Lung (tissue), 12 donors: Measurements from ENCODE around the gene PCID2. TPM values are rescaled to one million over a fixed set of nuclear protein-coding genes. Genes with fewer than 3 reads are reported as not detected.

Experiments
- ATAC-seq: fragments of 200-7000 bp; cut with Tn5 transposase; one replicate; pipeline ENCODE4 v1.9.1; 2020; ENCODE audit warnings: moderate number of reproducible peaks; ENCODE audit not compliant: insufficient read depth, low FRiP score
- DNase-seq, 3 donors: peaks; one replicate each; pipeline ENCODE4 v3.0.0-alpha.2; 2013 to 2017
- H3K27ac ChIP-seq, 2 donors: one replicate each; pipeline ENCODE4 v1.5.1; 2013; ENCODE audit warnings: mild to moderate bottlenecking in 2 of 2, moderate library complexity in 2 of 2, control low read depth in 1 of 2, inconsistent platforms in 1 of 2, low read depth in 1 of 2, low read length in 1 of 2
- H3K27me3 ChIP-seq, 3 donors: one replicate each; pipeline ENCODE4 v1.5.1; 2013; ENCODE audit warnings: low read length in 2 of 3; ENCODE audit not compliant: control insufficient read depth in 3 of 3, insufficient read depth in 3 of 3
- H3K36me3 ChIP-seq, 4 donors: one replicate each; pipeline ENCODE4 v1.5.1; 2013; ENCODE audit warnings: low read length in 4 of 4, mild to moderate bottlenecking in 1 of 4, moderate library complexity in 1 of 4; ENCODE audit not compliant: control insufficient read depth in 4 of 4, insufficient read depth in 4 of 4
- H3K4me1 ChIP-seq, 5 donors: one replicate each; pipeline ENCODE4 v1.5.1; 2013; ENCODE audit warnings: low read length in 5 of 5, mild to moderate bottlenecking in 2 of 5, moderate library complexity in 1 of 5; ENCODE audit not compliant: control insufficient read depth in 5 of 5, insufficient read depth in 5 of 5
- H3K4me3 ChIP-seq: one replicate; pipeline ENCODE4 v1.5.1; 2013; ENCODE audit warnings: mild to moderate bottlenecking, control low read depth, moderate library complexity
- H3K9ac ChIP-seq, 2 donors: one replicate each; pipeline ENCODE4 v1.5.1; 2013; ENCODE audit warnings: low read length in 2 of 2, control low read depth in 1 of 2; ENCODE audit not compliant: insufficient read depth in 1 of 2
- H3K9me3 ChIP-seq, 4 donors: one replicate each; pipeline ENCODE4 v1.5.1; 2013; ENCODE audit warnings: low read length in 3 of 4, mild to moderate bottlenecking in 1 of 4, moderate library complexity in 1 of 4; ENCODE audit not compliant: control insufficient read depth in 4 of 4, insufficient read depth in 3 of 4
- CTCF ChIP-seq: IDR thresholded peaks from 2 replicates; pipeline ENCODE4 v1.5.1; 2012; ENCODE audit warnings: mild to moderate bottlenecking; ENCODE audit errors: control extremely low read depth, extremely low read depth
- WGBS, 2 donors: extraction: QIAGEN DNeasy Blood & Tissue Kit; methylation state at CpG; one replicate each; pipeline ENCODE4 v1.1.7; 2013; 5-methylcytosine and 5-hydroxymethylcytosine counted together
- polyA plus RNA-seq, 2 donors: library from polyadenylated mRNA; stranded (reverse); fragments of 200-250 nt; gene quantifications; one replicate each; pipeline ENCODE4 v1.2.1, GENCODE V29; 2013
- total RNA-seq, 2 donors: library from RNA; depleted of rRNA in 1 of 2; stranded (reverse); fragments of >200 nt in 1 of 2; gene quantifications; one replicate each; pipeline ENCODE4 v1.2.1, GENCODE V29; 2014 to 2021
- donor health status: control.
- donor health status: control.
- donor health status: Bipolar disorder and iron deficiency.
- donor health status: healthy.
- donor health status: DM: yes; HTN: yes; CAD: no.

The PCID2 gene
- total and polyA plus RNA-seq, 4 donors = 31.5 to 86.2 (median 37.3) TPM

- no peak for TF ChIP-seq CTCF
- Histone ChIP-seq H3K36me3 (peaks cover 2 to 41% (median 32%) of the 10 kb centered on the region in 4 donors), H3K4me3 (no peak overlapping the region), H3K27me3 (no peaks in the 10 kb centered on the region), H3K4me1 (peaks cover 0 to 36% (median 0%) of the 10 kb centered on the region in 5 donors), H3K9ac (no peak overlapping the region), H3K27ac (no peak overlapping the region), H3K9me3 (no peaks in the 10 kb centered on the region)
- peak; percentile 71 to 97 (median 95) for DNase-seq
- ATAC-seq = no peak
- WGBS, 2 donors = 87 to 95% methylated on average over 5 of the region's 5 CpGs
Measured at GRCh38 chr13:113229161-113229560, 20.7 kb upstream of the PCID2 start.

- peak; percentile 81 to 85 (median 84) for DNase-seq
- TF ChIP-seq CTCF = no peak
- ATAC-seq = no peak
- Histone ChIP-seq H3K4me3 (no peak overlapping the region), H3K27me3 (no peaks in the 10 kb centered on the region), H3K9me3 (no peaks in the 10 kb centered on the region), H3K27ac (no peak overlapping the region), H3K36me3 (peaks cover 2 to 45% (median 36%) of the 10 kb centered on the region in 4 donors), H3K9ac (no peak overlapping the region), H3K4me1 (peaks cover 0 to 36% (median 0%) of the 10 kb centered on the region in 5 donors)
- 69 to 86% methylated on average over 7 of the region's 7 CpGs for WGBS, 2 donors
Measured at GRCh38 chr13:113226873-113227450, 18.5 kb upstream of the PCID2 start.

- H3K4me3 ChIP-seq = no peak overlapping the region
- 95 to 97% methylated on average over 7 of the region's 7 CpGs for WGBS, 2 donors
- no peak overlapping the region for H3K27ac ChIP-seq
- DNase-seq (no peak), ATAC-seq (no peak)
- H3K9me3 ChIP-seq = no peaks in the 10 kb centered on the region
- TF ChIP-seq CTCF = no peak
- peaks cover 0 to 36% (median 4%) of the 10 kb centered on the region in 5 donors for H3K4me1 ChIP-seq
- H3K36me3 ChIP-seq = peaks cover 2 to 47% (median 40%) of the 10 kb centered on the region in 4 donors
- no peak overlapping the region for H3K9ac ChIP-seq
- H3K27me3 ChIP-seq = no peaks in the 10 kb centered on the region
Measured at GRCh38 chr13:113225515-113225914, 17.0 kb upstream of the PCID2 start.

- no peaks in the 10 kb centered on the region for H3K9me3 ChIP-seq
- H3K27me3 ChIP-seq = no peaks in the 10 kb centered on the region
- no peak overlapping the region for H3K9ac ChIP-seq
- no peak overlapping the region for H3K4me3 ChIP-seq
- TF ChIP-seq CTCF = no peak
- peaks cover 0 to 27% (median 15%) of the 10 kb centered on the region in 5 donors for H3K4me1 ChIP-seq
- no peak for ATAC-seq
- peaks cover 2 to 41% (median 40%) of the 10 kb centered on the region in 4 donors for H3K36me3 ChIP-seq
- no peak overlapping the region for H3K27ac ChIP-seq
- 86 to 93% methylated on average over 10 of the region's 10 CpGs for WGBS, 2 donors
- no peak for DNase-seq
Measured at GRCh38 chr13:113224486-113224885, 16.0 kb upstream of the PCID2 start.
